Natural killer cell (primary cell): ENCODE results near the gene RINL. TPM values are rescaled to one million over a fixed set of nuclear protein-coding genes. Genes with fewer than 3 reads are reported as not detected.
A peak's percentile ranks its signal among the peaks of the same experiment; 100 is the strongest.
"Not testable (repeated sequence)": the region's sequence is repeated elsewhere in the genome, so short reads cannot be mapped to it uniquely, and the experiment has no call there.

Experiments
- ATAC-seq, 3 donors: fragments of 150-1000 bp in 2 of 3; fragments of 200-7000 bp in 1 of 3; cut with Tn5 transposase; 1 replicate in 1 of 3; 2 replicates in 2 of 3; pipeline ENCODE4 v1.10.0; 2021; ENCODE audit warnings: mild to moderate bottlenecking in 2 of 3, moderate library complexity in 2 of 3
- DNase-seq, 2 donors: peaks; one replicate each; pipeline versions ENCODE4 v3.0.0 to v3.0.0-alpha.2; 2013 to 2021; ENCODE audit warnings: mixed read lengths in 1 of 2
- H3K27ac ChIP-seq: one replicate; pipeline ENCODE4 v1.5.1; 2013; ENCODE audit warnings: mild to moderate bottlenecking, low read length
- H3K27me3 ChIP-seq: one replicate; pipeline ENCODE4 v1.6.1; 2013; ENCODE audit warnings: low read length; ENCODE audit not compliant: control insufficient read depth, insufficient read depth
- H3K36me3 ChIP-seq: one replicate; pipeline ENCODE4 v1.6.1; 2013; ENCODE audit warnings: low read length; ENCODE audit not compliant: control insufficient read depth, insufficient read depth
- H3K4me1 ChIP-seq: one replicate; pipeline ENCODE4 v1.6.1; 2013; ENCODE audit warnings: low read length; ENCODE audit not compliant: control insufficient read depth, insufficient read depth
- H3K4me3 ChIP-seq: one replicate; pipeline ENCODE4 v1.5.1; 2013; ENCODE audit warnings: low read length
- H3K9me3 ChIP-seq: one replicate; pipeline ENCODE4 v1.6.1; 2013; ENCODE audit warnings: low read length; ENCODE audit not compliant: control insufficient read depth, insufficient read depth
- H3K27ac Mint-ChIP-seq, 2 donors: one replicate each; pipeline ENCODE4 v1.8.0; 2022; ENCODE audit warnings: mild to moderate bottlenecking in 2 of 2, mixed read lengths in 2 of 2, moderate library complexity in 1 of 2
- H3K27me3 Mint-ChIP-seq, 2 donors: one replicate each; pipeline ENCODE4 v1.8.0; 2022; ENCODE audit warnings: low read depth in 2 of 2, mixed read lengths in 2 of 2
- H3K36me3 Mint-ChIP-seq: one replicate; pipeline ENCODE4 v1.8.0; 2022; ENCODE audit warnings: mixed read lengths
- H3K4me1 Mint-ChIP-seq, 2 donors: one replicate each; pipeline ENCODE4 v1.8.0; 2022; ENCODE audit warnings: mixed read lengths in 2 of 2
- H3K4me3 Mint-ChIP-seq: one replicate; pipeline ENCODE4 v1.8.0; 2022; ENCODE audit warnings: mild to moderate bottlenecking, moderate library complexity, mixed read lengths
- H3K9me3 Mint-ChIP-seq, 2 donors: one replicate each; pipeline ENCODE4 v1.8.0; 2022; ENCODE audit warnings: mixed read lengths in 2 of 2
- WGBS: methylation state at CpG from one replicate; pipeline ENCODE4 v1.1.7; 2013; ENCODE audit warnings: missing lambda C conversion rate; ENCODE audit not compliant: insufficient coverage; 5-methylcytosine and 5-hydroxymethylcytosine counted together
- intact Hi-C: fragments of 100-400 bp; cut with micrococcal nuclease; formaldehyde crosslinking; loops from one replicate; pipeline ENCODE4 v1.14.2; 2022
- total RNA-seq, 4 donors: library from RNA; stranded (reverse); fragments of 120-200 nt in 1 of 4; gene quantifications; one replicate each; pipeline versions ENCODE4 v1.2.3 to v1.2.4, GENCODE V29; 2013 to 2022
- TF ChIP-seq, protein P1 (sequence below): fragments of 200-600 bp; IDR thresholded peaks from one replicate; pipeline ENCODE4 v1.8.0; 2022; ENCODE audit warnings: antibody characterized with exemption

RINL gene
- total RNA-seq, 3 donors from 2014 or later (not counting 1 experiment from before 2014, with no cell fraction given) = 59.7 to 65.6 (median 59.7) TPM

DNA sequence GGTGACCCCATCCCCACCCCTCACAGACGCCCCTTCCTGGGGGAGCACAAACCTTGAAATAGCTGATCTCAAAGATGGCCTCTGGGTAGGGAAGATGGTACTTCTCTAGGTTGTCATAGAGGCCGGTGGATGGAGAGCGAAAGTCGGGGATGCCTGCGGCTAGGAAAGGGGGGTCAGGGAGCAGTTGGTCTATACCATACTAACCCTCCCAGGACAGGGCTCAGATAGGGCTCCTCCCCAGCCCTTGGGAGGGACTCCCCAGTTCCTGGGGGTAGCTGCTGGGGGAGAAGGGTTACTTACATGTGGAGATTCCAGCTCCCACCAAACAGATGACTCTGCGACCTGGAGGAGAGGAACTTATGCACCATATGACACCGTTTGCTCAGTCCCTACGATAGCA, 11.7 kb upstream of the RINL start:
- ATAC-seq = no peak
- TF ChIP-seq, protein P1, sequence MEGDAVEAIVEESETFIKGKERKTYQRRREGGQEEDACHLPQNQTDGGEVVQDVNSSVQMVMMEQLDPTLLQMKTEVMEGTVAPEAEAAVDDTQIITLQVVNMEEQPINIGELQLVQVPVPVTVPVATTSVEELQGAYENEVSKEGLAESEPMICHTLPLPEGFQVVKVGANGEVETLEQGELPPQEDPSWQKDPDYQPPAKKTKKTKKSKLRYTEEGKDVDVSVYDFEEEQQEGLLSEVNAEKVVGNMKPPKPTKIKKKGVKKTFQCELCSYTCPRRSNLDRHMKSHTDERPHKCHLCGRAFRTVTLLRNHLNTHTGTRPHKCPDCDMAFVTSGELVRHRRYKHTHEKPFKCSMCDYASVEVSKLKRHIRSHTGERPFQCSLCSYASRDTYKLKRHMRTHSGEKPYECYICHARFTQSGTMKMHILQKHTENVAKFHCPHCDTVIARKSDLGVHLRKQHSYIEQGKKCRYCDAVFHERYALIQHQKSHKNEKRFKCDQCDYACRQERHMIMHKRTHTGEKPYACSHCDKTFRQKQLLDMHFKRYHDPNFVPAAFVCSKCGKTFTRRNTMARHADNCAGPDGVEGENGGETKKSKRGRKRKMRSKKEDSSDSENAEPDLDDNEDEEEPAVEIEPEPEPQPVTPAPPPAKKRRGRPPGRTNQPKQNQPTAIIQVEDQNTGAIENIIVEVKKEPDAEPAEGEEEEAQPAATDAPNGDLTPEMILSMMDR = no peak
- H3K4me3 ChIP-seq = no peak overlapping the region
- H3K27me3 Mint-ChIP-seq = no peaks in the 10 kb centered on the region
- no peaks in the 10 kb centered on the region for H3K27me3 ChIP-seq
- H3K4me3 Mint-ChIP-seq = no peak overlapping the region
- no peaks in the 10 kb centered on the region for H3K9me3 ChIP-seq
- no peak overlapping the region for H3K27ac ChIP-seq
- H3K9me3 Mint-ChIP-seq = no peaks in the 10 kb centered on the region
- peaks cover 4 to 5% of the 10 kb centered on the region in 2 donors for H3K4me1 Mint-ChIP-seq
- H3K27ac Mint-ChIP-seq = peak overlapping the region in 1 of 2 donors; percentile 11
- no peak for DNase-seq
- no peaks in the 10 kb centered on the region for H3K36me3 Mint-ChIP-seq
- WGBS = 94% methylated on average over 6 of the region's 8 CpGs
- intact Hi-C loops = no loop called here
- H3K36me3 ChIP-seq = peaks cover 34% of the 10 kb centered on the region
- peaks cover 6% of the 10 kb centered on the region for H3K4me1 ChIP-seq

DNA sequence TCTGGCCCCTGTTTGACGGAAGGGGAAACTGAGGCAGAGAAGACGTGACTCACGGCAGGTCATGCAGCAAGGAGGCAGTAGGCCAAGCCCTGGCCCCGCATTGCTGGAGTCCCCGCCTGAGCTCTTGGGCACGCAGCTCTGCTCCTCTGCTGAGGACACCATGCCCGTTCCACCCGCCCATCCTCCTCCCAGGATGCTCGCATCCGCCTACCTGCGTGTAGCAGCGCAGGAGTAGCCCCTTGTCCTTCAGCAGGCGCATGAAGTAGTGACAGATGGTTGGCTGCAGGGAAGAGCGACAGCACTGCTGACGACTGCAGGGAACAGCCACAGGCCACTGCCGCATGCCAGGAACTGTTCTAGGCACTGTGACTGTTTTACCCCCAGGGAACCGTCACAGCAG, 10.8 kb upstream of the RINL start:
- Histone ChIP-seq H3K36me3 (peaks cover 34% of the 10 kb centered on the region), H3K9me3 (no peaks in the 10 kb centered on the region), H3K27ac (no peak overlapping the region), H3K4me3 (no peak overlapping the region), H3K4me1 (peaks cover 6% of the 10 kb centered on the region), H3K27me3 (no peaks in the 10 kb centered on the region)
- intact Hi-C loops = no loop called here
- no peaks in the 10 kb centered on the region for H3K27me3 Mint-ChIP-seq
- 98% methylated on average over 17 of the region's 17 CpGs for WGBS
- no peaks in the 10 kb centered on the region for H3K4me1 Mint-ChIP-seq
- no peak overlapping the region for H3K4me3 Mint-ChIP-seq
- DNase-seq = no peak
- H3K27ac Mint-ChIP-seq = no peak overlapping the region
- H3K36me3 Mint-ChIP-seq = no peaks in the 10 kb centered on the region
- TF ChIP-seq, protein P1 = no peak
- no peaks in the 10 kb centered on the region for H3K9me3 Mint-ChIP-seq
- ATAC-seq = no peak

GRCh38 chr19:38884691-38885090, 6.6 kb upstream of the RINL start:
- DNase-seq, H3K9me3 ChIP-seq, intact Hi-C loops, H3K27me3 Mint-ChIP-seq, H3K4me3 Mint-ChIP-seq, H3K27ac ChIP-seq, ATAC-seq, H3K27me3 ChIP-seq, H3K36me3 Mint-ChIP-seq, H3K9me3 Mint-ChIP-seq, H3K27ac Mint-ChIP-seq, H3K4me1 ChIP-seq, H3K4me3 ChIP-seq, H3K4me1 Mint-ChIP-seq: not testable (repeated sequence)
- 100% methylated on average over 3 of the region's 3 CpGs for WGBS
- H3K36me3 ChIP-seq = peaks cover 47% of the 10 kb centered on the region

GRCh38 chr19:38883286-38883685, 5.2 kb upstream of the RINL start:
- H3K27ac Mint-ChIP-seq = peak overlapping the region in 1 of 2 donors; percentile 37
- WGBS = 92% methylated on average over 9 of the region's 9 CpGs
- Histone ChIP-seq H3K27me3 (no peaks in the 10 kb centered on the region), H3K9me3 (no peaks in the 10 kb centered on the region), H3K4me3 (no peak overlapping the region), H3K27ac (no peak overlapping the region), H3K4me1 (peaks cover 21% of the 10 kb centered on the region), H3K36me3 (peaks cover 35% of the 10 kb centered on the region)
- no peaks in the 10 kb centered on the region for H3K27me3 Mint-ChIP-seq
- ATAC-seq = no peak
- TF ChIP-seq, protein P1 = no peak
- no peaks in the 10 kb centered on the region for H3K9me3 Mint-ChIP-seq
- intact Hi-C loops = no loop called here
- no peak overlapping the region for H3K4me3 Mint-ChIP-seq
- peaks cover 5 to 8% of the 10 kb centered on the region in 2 donors for H3K4me1 Mint-ChIP-seq
- H3K36me3 Mint-ChIP-seq = no peaks in the 10 kb centered on the region
- DNase-seq = no peak
